Measurements from ENCODE around the gene EFCAB12. TPM values are rescaled to one million over a fixed set of nuclear protein-coding genes. Genes with fewer than 3 reads are reported as not detected.

Gene EFCAB12
- total RNA-seq, 2 donors from 2014 or later: 6.2 to 13.7 TPM

- TF ChIP-seq POLR2A (IDR thresholded peaks at IDR 0.05): no peak
- TF ChIP-seq POLR2AphosphoS5 (IDR thresholded peaks at IDR 0.05): no peak
- H3K4me3 ChIP-seq: no peak overlapping the region
- WGBS: 75% methylated on average over 20 of the region's 20 CpGs
- intact Hi-C loops (cut with DNase I): no loop called here
- no peak for DNase-seq (ENCODE audit: low spot score)
- no peaks in the 10 kb centered on the region for H3K27me3 ChIP-seq (replicated peaks; ENCODE audit: insufficient read depth)
- no peaks in the 10 kb centered on the region for H3K4me1 ChIP-seq (replicated peaks)
- H3K27ac ChIP-seq: no peak overlapping the region
- H3K9me3 ChIP-seq: no peaks in the 10 kb centered on the region
- no peaks in the 10 kb centered on the region for H3K36me3 ChIP-seq
These were observed 57.2 kb downstream of the EFCAB12 start for GRCh38 chr3:129371041-129371826.

DNA sequence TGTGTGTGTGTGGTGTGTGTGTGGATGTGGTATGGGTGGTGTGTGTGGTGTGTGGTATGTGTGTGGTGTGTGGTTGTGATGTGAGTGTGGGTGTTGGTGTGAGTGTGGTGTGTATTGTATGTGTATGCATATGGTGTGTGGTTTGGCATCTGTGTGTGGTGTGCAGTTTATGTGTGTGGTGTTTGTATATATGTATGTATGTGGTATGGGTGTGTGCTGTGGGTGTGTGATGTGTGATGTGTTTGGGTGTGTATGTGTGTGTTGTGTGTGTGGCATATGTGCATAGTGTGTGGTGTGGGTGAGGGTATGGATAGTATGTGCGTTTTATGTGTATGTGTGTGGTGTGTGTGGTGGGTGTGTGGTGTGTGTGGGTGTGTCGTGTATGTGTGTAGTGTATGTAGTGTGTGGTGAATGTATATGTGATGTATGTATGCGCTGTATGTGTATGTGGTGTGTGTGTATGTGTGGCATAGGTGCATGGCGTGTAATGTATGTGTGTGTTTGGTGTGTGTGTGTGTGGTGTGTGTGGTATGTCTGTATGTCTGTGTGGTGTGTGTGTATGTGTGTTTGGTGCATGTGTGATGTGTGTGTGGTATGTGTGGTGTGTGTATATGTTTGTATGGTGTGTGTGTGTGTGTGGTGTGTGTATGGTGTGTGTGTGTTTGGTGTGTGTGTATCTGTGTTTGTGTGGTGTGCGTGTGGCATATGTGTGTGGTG, 58.0 kb downstream of the EFCAB12 start:
- no peak for DNase-seq (ENCODE audit: low spot score)
- intact Hi-C loops (cut with DNase I): no loop called here
- H3K36me3 ChIP-seq: no peaks in the 10 kb centered on the region
- no peaks in the 10 kb centered on the region for H3K4me1 ChIP-seq (replicated peaks)
- no peak overlapping the region for H3K4me3 ChIP-seq
- no peak for TF ChIP-seq POLR2AphosphoS5 (IDR thresholded peaks at IDR 0.05)
- TF ChIP-seq CTCF (IDR thresholded peaks at IDR 0.05): no peak
- no peak for TF ChIP-seq POLR2A (IDR thresholded peaks at IDR 0.05)
- WGBS: 92% methylated on average over 5 of the region's 5 CpGs
- no peaks in the 10 kb centered on the region for H3K27me3 ChIP-seq (replicated peaks; ENCODE audit: insufficient read depth)
- H3K9me3 ChIP-seq: no peaks in the 10 kb centered on the region
- H3K27ac ChIP-seq: no peak overlapping the region

DNA sequence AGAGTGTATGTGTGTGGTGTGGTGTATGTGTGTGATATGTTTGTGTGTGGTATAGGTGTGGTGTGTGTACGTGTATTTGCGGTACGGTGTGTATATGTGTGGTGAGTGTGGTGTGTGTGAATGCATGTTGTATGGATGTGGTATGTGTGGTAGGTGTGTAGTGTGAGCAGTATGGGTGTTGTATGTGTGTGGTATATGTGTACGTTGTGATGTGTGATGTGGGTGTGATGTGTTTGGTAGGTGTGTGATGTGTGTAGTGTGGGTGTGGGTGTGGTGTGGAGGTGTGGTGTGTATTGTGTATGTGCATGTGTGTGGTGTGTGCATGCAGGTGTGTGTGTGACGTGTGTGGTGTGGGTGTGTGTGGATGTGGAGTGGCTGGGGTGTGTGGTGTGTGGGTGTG, 58.7 kb downstream of the EFCAB12 start:
- WGBS: 94% methylated on average over 5 of the region's 5 CpGs
- no peaks in the 10 kb centered on the region for H3K9me3 ChIP-seq
- no peaks in the 10 kb centered on the region for H3K36me3 ChIP-seq
- H3K27me3 ChIP-seq (replicated peaks; ENCODE audit: insufficient read depth): no peaks in the 10 kb centered on the region
- H3K27ac ChIP-seq: no peak overlapping the region
- no peak for DNase-seq (ENCODE audit: low spot score)
- H3K4me3 ChIP-seq: no peak overlapping the region
- H3K4me1 ChIP-seq (replicated peaks): no peaks in the 10 kb centered on the region
- intact Hi-C loops (cut with DNase I): no loop called here
- TF ChIP-seq CTCF (IDR thresholded peaks at IDR 0.05): no peak
- TF ChIP-seq POLR2AphosphoS5 (IDR thresholded peaks at IDR 0.05): no peak
- no peak for TF ChIP-seq POLR2A (IDR thresholded peaks at IDR 0.05)

DNA sequence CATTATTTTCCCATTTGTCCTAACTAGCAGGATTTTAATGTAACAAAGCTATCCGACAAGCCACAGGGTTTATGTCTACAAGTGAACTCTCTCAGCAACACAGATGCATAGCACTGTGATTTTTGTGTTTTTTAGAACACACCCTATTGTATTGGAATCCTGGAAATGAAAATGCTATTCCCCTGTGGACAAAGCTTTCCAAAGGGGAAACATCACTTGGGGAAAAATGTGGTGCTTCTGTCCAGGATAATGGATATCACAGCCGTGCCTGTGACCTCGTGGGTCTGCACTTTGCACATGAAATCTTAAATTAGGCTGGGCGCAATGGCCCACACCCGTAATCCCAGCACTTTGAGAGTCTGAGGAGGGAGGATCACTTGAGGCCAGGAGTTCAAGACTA, 60.6 kb downstream of the EFCAB12 start:
- intact Hi-C loops (cut with DNase I): no loop called here
- no peaks in the 10 kb centered on the region for H3K27me3 ChIP-seq (replicated peaks; ENCODE audit: insufficient read depth)
- H3K4me3 ChIP-seq: no peak overlapping the region
- no peaks in the 10 kb centered on the region for H3K9me3 ChIP-seq
- H3K4me1 ChIP-seq (replicated peaks): no peaks in the 10 kb centered on the region
- H3K27ac ChIP-seq: no peak overlapping the region
- no peak for DNase-seq (ENCODE audit: low spot score)
- WGBS: 80% methylated on average over 5 of the region's 5 CpGs
- H3K36me3 ChIP-seq: no peaks in the 10 kb centered on the region
- TF ChIP-seq POLR2A (IDR thresholded peaks at IDR 0.05) (no peak), CTCF (IDR thresholded peaks at IDR 0.05) (no peak), POLR2AphosphoS5 (IDR thresholded peaks at IDR 0.05) (no peak)

- no peak for TF ChIP-seq POLR2AphosphoS5 (IDR thresholded peaks at IDR 0.05)
- TF ChIP-seq CTCF (IDR thresholded peaks at IDR 0.05): no peak
- TF ChIP-seq POLR2A (IDR thresholded peaks at IDR 0.05): no peak
- H3K36me3 ChIP-seq: no peaks in the 10 kb centered on the region
- no peak for DNase-seq (ENCODE audit: low spot score)
These were observed 62.1 kb downstream of the EFCAB12 start for GRCh38 chr3:129366312-129366831.

More at GRCh38 chr3:129366312-129366831, 62.1 kb downstream of the EFCAB12 start:
- WGBS: 83% methylated on average over 15 of the region's 16 CpGs
- H3K27ac ChIP-seq: no peak overlapping the region
- intact Hi-C loops (cut with DNase I): no loop called here
- no peaks in the 10 kb centered on the region for H3K27me3 ChIP-seq (replicated peaks; ENCODE audit: insufficient read depth)
- no peak overlapping the region for H3K4me3 ChIP-seq
- H3K9me3 ChIP-seq: no peaks in the 10 kb centered on the region
- H3K4me1 ChIP-seq (replicated peaks): no peaks in the 10 kb centered on the region
